ENCODE measurements around the gene MADD.
"Not testable (repeated sequence)": the region's sequence is repeated elsewhere in the genome, so short reads cannot be mapped to it uniquely, and the experiment has no call there.

MADD gene

DNA sequence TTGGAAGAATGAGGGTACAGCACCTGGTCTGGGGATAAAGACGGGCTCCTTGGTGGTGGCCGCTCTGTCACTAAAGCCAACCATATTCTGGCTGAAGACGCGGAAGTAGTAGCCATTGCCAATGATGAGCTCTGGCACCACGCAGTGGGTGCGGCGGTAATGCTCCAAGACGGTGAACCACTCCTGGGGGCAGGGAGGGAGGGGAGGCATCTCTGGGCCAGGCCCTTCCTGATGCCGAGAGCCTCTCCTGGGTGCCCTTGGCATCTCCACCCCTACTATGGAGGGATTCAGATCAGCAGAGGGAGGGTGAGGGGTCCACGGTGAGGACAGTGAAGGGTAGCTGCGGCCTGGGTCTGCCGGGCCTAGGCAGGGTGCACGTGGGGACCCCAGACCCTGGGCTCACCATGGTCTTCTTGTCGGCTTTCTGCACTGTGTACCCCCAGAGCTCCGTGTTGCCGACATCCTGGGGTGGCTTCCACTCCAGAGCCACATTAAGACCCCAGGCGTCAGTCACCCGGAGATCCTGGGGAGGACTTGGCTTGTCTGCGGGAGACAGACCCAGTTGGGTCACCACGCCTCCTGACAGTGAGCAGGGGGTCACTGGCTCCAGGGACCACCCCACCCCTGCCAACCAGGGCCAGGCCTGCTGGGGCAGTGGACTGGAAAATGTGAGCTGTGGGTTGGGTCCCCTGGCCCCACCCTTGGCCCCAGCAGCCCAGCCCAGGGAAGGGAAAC is 63.0 kb downstream of the MADD start:
- Histone ChIP-seq H3K9ac (ENCODE audit: low read length) (no peak overlapping the region), H4K8ac (ENCODE audit: low read depth, low read length) (no peak overlapping the region), H3K4me2 (ENCODE audit: low read length) (no peak overlapping the region), H2BK120ac (ENCODE audit: low read depth, low read length) (no peak overlapping the region), H3K79me2 (ENCODE audit: control insufficient read depth, insufficient read depth, low read length) (no peaks in the 10 kb centered on the region), H3K18ac (ENCODE audit: low read length) (no peak overlapping the region), H3K4ac (ENCODE audit: low read depth, low read length) (no peak overlapping the region), H3K27ac (ENCODE audit: low read depth, low read length) (no peak overlapping the region), H3K56ac (ENCODE audit: low read length) (no peak overlapping the region), H2AK5ac (ENCODE audit: low read length) (no peak overlapping the region), H3K36me3 (ENCODE audit: control insufficient read depth, insufficient read depth, low read length) (peaks cover 3% of the 10 kb centered on the region), H3K4me1 (ENCODE audit: control insufficient read depth, low read depth, low read length) (no peaks in the 10 kb centered on the region), H3K27me3 (ENCODE audit: insufficient read depth, low read length, poor library complexity) (no peaks in the 10 kb centered on the region), H2BK15ac (replicated peaks; ENCODE audit: low read depth) (no peak overlapping the region), H3K79me1 (ENCODE audit: low read length) (no peaks in the 10 kb centered on the region), H2BK5ac (ENCODE audit: low read length) (no peak overlapping the region), H4K5ac (ENCODE audit: low read length) (no peak overlapping the region), H3K23ac (ENCODE audit: low read length) (no peak overlapping the region), H3K4me3 (ENCODE audit: low read length) (no peak overlapping the region)
- DNase-seq, result no peak
- no CpG with 5 or more reads among the region's 20 CpGs for WGBS (ENCODE audit: extremely low coverage, insufficient coverage, low lambda C conversion rate)

DNA sequence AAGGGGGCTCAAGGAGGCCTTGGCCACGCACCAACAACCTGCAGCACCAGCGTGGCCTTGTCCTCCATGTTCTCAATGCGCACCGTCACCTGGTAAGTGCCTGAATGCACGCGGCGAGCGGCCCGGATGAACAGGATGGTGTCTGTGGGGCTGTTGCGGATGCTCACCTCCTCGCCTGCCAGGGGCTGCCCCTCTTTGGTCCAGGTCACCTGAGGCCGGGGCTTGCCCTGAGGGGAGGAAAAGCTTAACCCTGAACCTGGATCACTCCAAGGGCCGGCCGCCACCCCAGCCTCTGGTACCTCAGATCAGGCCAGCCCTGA is 63.6 kb downstream of the MADD start:
- DNase-seq, result no peak
- H3K27me3 ChIP-seq (ENCODE audit: insufficient read depth, low read length, poor library complexity), result no peaks in the 10 kb centered on the region
- no peak overlapping the region for H3K27ac ChIP-seq (ENCODE audit: low read depth, low read length)
- WGBS (ENCODE audit: extremely low coverage, insufficient coverage, low lambda C conversion rate), result no CpG with 5 or more reads among the region's 14 CpGs
- no peak overlapping the region for H2BK120ac ChIP-seq (ENCODE audit: low read depth, low read length)
- peaks cover 3% of the 10 kb centered on the region for H3K36me3 ChIP-seq (ENCODE audit: control insufficient read depth, insufficient read depth, low read length)
- H3K4me3 ChIP-seq (ENCODE audit: low read length), result no peak overlapping the region
- H4K5ac ChIP-seq (ENCODE audit: low read length), result no peak overlapping the region
- no peak overlapping the region for H2BK15ac ChIP-seq (replicated peaks; ENCODE audit: low read depth)
- H3K18ac ChIP-seq (ENCODE audit: low read length), result no peak overlapping the region
- H3K4ac ChIP-seq (ENCODE audit: low read depth, low read length), result no peak overlapping the region
- no peak overlapping the region for H3K4me2 ChIP-seq (ENCODE audit: low read length)
- no peak overlapping the region for H3K9ac ChIP-seq (ENCODE audit: low read length)
- no peak overlapping the region for H3K23ac ChIP-seq (ENCODE audit: low read length)
- H3K56ac ChIP-seq (ENCODE audit: low read length), result no peak overlapping the region
- H2BK5ac ChIP-seq (ENCODE audit: low read length), result no peak overlapping the region
- H3K79me2 ChIP-seq (ENCODE audit: control insufficient read depth, insufficient read depth, low read length), result no peaks in the 10 kb centered on the region
- H3K4me1 ChIP-seq (ENCODE audit: control insufficient read depth, low read depth, low read length), result no peaks in the 10 kb centered on the region
- no peak overlapping the region for H4K8ac ChIP-seq (ENCODE audit: low read depth, low read length)
- no peaks in the 10 kb centered on the region for H3K79me1 ChIP-seq (ENCODE audit: low read length)
- no peak overlapping the region for H2AK5ac ChIP-seq (ENCODE audit: low read length)

DNA sequence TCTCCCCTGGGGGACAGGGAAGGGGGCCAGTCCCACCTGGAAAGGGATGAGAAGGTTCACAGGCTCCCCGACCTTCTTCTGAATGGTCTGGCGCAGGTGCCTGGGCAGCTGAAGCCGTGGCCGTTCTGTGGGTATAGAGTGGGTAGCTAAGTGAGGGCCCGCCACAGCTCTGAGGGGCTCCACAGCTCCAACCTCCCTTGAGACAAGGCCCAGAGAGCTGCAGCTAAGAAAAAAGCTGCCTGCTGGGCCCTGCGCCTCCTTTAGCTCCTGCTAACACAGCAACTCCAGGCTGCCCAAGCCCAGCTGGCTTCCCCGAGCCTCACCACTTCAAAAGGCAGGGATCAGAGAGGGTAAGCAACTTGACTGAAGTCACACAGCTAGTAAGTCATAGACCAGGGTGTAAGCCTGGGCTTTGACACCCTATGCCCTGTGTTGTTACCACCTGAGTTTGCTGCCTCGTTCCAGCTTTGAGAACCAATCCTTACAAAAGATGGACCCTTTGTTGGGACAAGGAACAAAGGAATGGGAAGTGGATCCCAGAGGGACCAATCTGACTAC is 64.0 kb downstream of the MADD start:
- no CpG with 5 or more reads among the region's 8 CpGs for WGBS (ENCODE audit: extremely low coverage, insufficient coverage, low lambda C conversion rate)
- H3K56ac ChIP-seq (ENCODE audit: low read length), result no peak overlapping the region

DNA sequence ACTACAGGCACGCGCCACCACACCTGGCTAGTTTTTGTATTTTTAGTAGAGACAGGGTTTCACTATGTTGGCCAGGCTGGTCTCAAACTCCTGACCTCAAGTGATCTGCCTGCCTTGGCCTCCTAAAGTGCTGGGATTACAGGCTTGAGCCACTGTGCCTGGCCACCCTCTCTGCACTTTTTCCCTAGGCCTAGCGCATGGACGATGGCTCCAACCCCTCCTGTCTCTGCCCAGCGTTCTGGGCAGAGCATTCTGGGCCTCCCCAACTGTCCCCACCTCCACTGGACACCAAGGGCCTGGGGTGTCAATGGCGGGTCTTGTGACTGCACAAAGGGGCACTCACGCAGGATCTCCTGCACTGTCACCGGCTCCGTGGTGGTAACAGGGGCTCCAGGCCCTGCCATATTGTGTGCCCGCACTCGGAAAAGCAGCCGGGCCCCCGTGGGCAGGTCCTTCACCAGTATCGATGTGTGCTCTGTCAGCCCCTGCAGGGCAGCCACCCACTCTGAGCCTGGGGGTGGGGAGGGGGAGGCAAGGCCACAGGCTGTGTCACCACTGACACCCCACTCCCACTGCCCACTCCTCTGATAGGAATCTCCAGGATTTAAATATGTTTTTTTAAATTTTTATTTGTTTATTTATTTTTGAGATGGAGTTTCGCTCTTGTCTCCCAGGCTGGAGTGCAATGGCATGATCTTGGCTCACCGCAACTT is 64.9 kb downstream of the MADD start:
- H2BK120ac ChIP-seq (ENCODE audit: low read depth, low read length); H3K18ac ChIP-seq (ENCODE audit: low read length); H3K79me1 ChIP-seq (ENCODE audit: low read length); H3K4me2 ChIP-seq (ENCODE audit: low read length); H3K27ac ChIP-seq (ENCODE audit: low read depth, low read length); H3K23ac ChIP-seq (ENCODE audit: low read length); H2AK5ac ChIP-seq (ENCODE audit: low read length); H3K27me3 ChIP-seq (ENCODE audit: insufficient read depth, low read length, poor library complexity); H3K4me1 ChIP-seq (ENCODE audit: control insufficient read depth, low read depth, low read length); H3K36me3 ChIP-seq (ENCODE audit: control insufficient read depth, insufficient read depth, low read length); H4K8ac ChIP-seq (ENCODE audit: low read depth, low read length); H2BK5ac ChIP-seq (ENCODE audit: low read length); H4K5ac ChIP-seq (ENCODE audit: low read length); DNase-seq; H3K9ac ChIP-seq (ENCODE audit: low read length); H2BK15ac ChIP-seq (replicated peaks; ENCODE audit: low read depth); H3K56ac ChIP-seq (ENCODE audit: low read length); H3K4me3 ChIP-seq (ENCODE audit: low read length); H3K79me2 ChIP-seq (ENCODE audit: control insufficient read depth, insufficient read depth, low read length); H3K4ac ChIP-seq (ENCODE audit: low read depth, low read length): not testable (repeated sequence)
- WGBS (ENCODE audit: extremely low coverage, insufficient coverage, low lambda C conversion rate), result no CpG with 5 or more reads among the region's 16 CpGs

More for the DNA sequence above, 64.0 kb downstream of the MADD start:
- H4K5ac ChIP-seq (ENCODE audit: low read length), result no peak overlapping the region
- no peak overlapping the region for H3K23ac ChIP-seq (ENCODE audit: low read length)
- no peak overlapping the region for H3K4me2 ChIP-seq (ENCODE audit: low read length)
- no peaks in the 10 kb centered on the region for H3K79me2 ChIP-seq (ENCODE audit: control insufficient read depth, insufficient read depth, low read length)
- H3K18ac ChIP-seq (ENCODE audit: low read length), result no peak overlapping the region
- H3K27me3 ChIP-seq (ENCODE audit: insufficient read depth, low read length, poor library complexity), result no peaks in the 10 kb centered on the region
- H3K79me1 ChIP-seq (ENCODE audit: low read length), result no peaks in the 10 kb centered on the region
- no peaks in the 10 kb centered on the region for H3K4me1 ChIP-seq (ENCODE audit: control insufficient read depth, low read depth, low read length)
- no peak overlapping the region for H2AK5ac ChIP-seq (ENCODE audit: low read length)
- no peak overlapping the region for H3K9ac ChIP-seq (ENCODE audit: low read length)
- no peak overlapping the region for H3K27ac ChIP-seq (ENCODE audit: low read depth, low read length)
- H2BK5ac ChIP-seq (ENCODE audit: low read length), result no peak overlapping the region
- no peak overlapping the region for H3K4ac ChIP-seq (ENCODE audit: low read depth, low read length)
- no peak for DNase-seq
- no peak overlapping the region for H4K8ac ChIP-seq (ENCODE audit: low read depth, low read length)
- no peak overlapping the region for H2BK120ac ChIP-seq (ENCODE audit: low read depth, low read length)
- H3K36me3 ChIP-seq (ENCODE audit: control insufficient read depth, insufficient read depth, low read length), result peaks cover 3% of the 10 kb centered on the region
- no peak overlapping the region for H3K4me3 ChIP-seq (ENCODE audit: low read length)
- H2BK15ac ChIP-seq (replicated peaks; ENCODE audit: low read depth), result no peak overlapping the region

DNA sequence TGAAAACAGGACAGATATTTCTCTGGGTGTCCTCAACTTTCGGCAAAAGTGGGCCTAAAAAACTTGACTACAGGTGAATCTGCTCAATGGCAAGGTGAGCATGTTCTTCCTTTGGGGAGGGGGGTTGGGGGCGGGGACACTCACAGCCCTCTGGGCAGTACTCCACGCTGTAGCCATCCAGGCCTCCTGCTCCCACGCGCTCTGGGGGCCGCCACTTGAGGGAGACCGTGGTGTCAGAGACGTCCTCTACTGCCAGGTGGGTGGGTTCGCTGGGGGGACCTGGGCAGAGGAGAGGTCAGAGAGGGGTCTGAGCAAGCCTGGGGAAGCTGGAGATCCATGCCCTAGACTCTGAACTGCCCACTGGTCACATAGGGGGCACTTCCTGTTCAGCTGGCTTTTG is 65.8 kb downstream of the MADD start:
- no peaks in the 10 kb centered on the region for H3K4me1 ChIP-seq (ENCODE audit: control insufficient read depth, low read depth, low read length)
- H3K36me3 ChIP-seq (ENCODE audit: control insufficient read depth, insufficient read depth, low read length), result peaks cover under 1% of the 10 kb centered on the region
- H3K4me2 ChIP-seq (ENCODE audit: low read length), result no peak overlapping the region
- H3K9ac ChIP-seq (ENCODE audit: low read length), result no peak overlapping the region
- H2AK5ac ChIP-seq (ENCODE audit: low read length), result no peak overlapping the region
- H4K8ac ChIP-seq (ENCODE audit: low read depth, low read length), result no peak overlapping the region
- H2BK120ac ChIP-seq (ENCODE audit: low read depth, low read length), result no peak overlapping the region
- no peaks in the 10 kb centered on the region for H3K27me3 ChIP-seq (ENCODE audit: insufficient read depth, low read length, poor library complexity)
- H3K27ac ChIP-seq (ENCODE audit: low read depth, low read length), result no peak overlapping the region
- no peak overlapping the region for H3K56ac ChIP-seq (ENCODE audit: low read length)
- H3K4ac ChIP-seq (ENCODE audit: low read depth, low read length), result no peak overlapping the region
- H2BK5ac ChIP-seq (ENCODE audit: low read length), result no peak overlapping the region
- H3K4me3 ChIP-seq (ENCODE audit: low read length), result no peak overlapping the region
- H3K79me1 ChIP-seq (ENCODE audit: low read length), result no peaks in the 10 kb centered on the region
- no peaks in the 10 kb centered on the region for H3K79me2 ChIP-seq (ENCODE audit: control insufficient read depth, insufficient read depth, low read length)
- no peak overlapping the region for H3K18ac ChIP-seq (ENCODE audit: low read length)
- H3K23ac ChIP-seq (ENCODE audit: low read length), result no peak overlapping the region
- no peak for DNase-seq
- no peak overlapping the region for H4K5ac ChIP-seq (ENCODE audit: low read length)
- H2BK15ac ChIP-seq (replicated peaks; ENCODE audit: low read depth), result no peak overlapping the region
- WGBS (ENCODE audit: extremely low coverage, insufficient coverage, low lambda C conversion rate), result no CpG with 5 or more reads among the region's 9 CpGs

Data from mesendoderm (in vitro differentiated cells).